ENCODE results near the gene GPR161.

The GPR161 gene

DNA sequence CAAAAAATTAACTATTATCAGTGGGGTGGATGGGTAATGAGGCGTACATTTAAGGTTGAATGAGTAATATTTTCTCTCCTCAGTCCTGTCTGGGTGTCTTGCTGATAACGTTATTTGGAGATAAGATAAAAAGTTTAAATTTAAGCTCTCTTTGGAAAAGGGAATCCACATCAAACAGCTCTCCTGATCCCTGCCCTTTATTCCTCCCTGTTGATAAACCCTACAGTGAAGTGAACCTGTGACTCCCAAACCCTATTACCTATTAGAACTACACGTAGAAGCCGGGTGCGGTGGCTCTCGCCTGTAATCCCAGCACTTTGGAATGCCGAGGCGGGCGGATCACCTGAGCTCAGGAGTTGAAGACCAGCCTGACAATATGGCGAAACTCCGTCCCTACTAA, 9.9 kb upstream of the GPR161 start:
- no peak for DNase-seq

DNA sequence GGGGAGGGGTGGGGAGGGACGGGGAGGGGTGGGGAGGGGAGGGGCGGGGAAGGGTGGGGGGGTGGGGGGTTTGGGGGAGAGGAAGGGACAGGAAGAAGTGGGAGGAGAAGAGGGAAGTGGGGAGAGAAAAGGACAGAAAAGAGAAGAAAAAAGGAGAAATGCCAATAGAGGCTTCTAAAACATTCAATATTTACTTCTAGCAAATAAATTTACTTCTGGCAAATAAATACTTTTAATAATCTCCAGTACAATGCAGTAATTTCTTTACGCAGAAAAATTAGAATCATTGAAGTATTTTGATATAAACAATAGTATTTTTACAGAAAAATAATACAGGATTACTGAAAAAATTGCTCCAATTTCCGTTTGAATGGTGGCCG, 9.4 kb upstream of the GPR161 start:
- DNase-seq = peak in 1 of 3 donors; percentile 28

- peak; percentile 90 to 96 (median 92) for DNase-seq
Measured at GRCh38 chr1:168145184-168146159, 8.7 kb upstream of the GPR161 start.

GRCh38 chr1:168141871-168142385, 5.2 kb upstream of the GPR161 start:
- DNase-seq = peak in 1 of 3 donors; percentile 17

GRCh38 chr1:168139070-168139469, 2.3 kb upstream of the GPR161 start:
- no peak for DNase-seq

- peak in 2 of 3 donors; percentile 20 to 49 for DNase-seq
Measured at GRCh38 chr1:168138134-168138533, 1.4 kb upstream of the GPR161 start.

DNA sequence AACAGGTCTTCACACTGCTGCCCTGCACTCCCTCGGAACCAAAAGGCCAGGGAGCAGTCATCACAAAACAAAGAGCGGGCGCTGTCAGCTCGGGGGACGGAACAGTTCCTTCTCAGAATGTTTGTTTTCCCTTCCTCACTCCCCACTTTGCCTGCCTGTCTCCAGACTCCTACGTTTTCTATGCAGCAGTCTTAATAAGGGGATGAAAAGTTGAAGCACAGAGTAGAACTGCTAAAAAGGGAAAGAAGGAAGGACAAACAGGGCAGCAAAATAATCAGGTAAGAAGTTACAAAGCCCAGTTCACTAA, 738 bp upstream of the GPR161 start:
- peak in 1 of 3 donors; percentile 11 for DNase-seq

DNA sequence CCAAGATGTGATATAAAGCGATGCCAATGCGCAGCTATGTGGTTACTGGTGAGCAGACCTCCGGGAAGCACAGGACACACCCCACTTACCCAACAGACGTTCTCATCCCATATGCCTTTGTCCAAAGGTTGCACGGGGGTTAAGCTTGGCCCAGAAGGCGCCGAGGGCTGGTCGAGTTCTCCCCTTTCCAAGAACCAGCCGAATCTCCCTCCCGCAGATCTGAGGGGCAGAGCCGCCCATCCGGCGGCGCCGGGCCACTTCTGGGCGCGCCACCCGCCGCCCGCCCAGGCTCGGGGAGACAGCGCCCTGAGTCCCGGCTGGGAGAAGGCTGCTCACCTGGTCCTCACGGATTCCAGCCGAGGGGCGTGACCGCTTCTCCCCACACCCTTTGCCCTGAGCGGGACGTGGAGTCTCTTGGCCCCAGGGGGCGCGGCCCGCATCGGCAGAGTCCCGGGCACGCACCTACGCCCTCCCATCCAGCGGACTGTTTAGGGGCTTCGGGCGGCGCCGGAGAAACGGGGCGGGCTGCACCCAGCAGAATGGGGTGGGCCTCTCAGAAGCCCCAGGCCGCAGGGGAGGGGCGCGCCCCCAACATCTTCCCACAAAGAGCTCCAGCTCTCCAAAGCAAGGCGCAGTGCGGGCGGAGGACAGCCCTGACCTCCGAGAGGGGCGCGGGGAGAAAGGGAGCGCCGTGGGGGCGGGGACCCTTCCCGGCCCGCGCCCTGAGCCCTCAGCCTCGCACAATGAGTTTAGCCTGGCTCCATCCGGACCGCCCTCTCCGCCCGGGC, 615 bp downstream of the GPR161 start:
- DNase-seq = peak in 2 of 3 donors; percentile 14 to 30

DNA sequence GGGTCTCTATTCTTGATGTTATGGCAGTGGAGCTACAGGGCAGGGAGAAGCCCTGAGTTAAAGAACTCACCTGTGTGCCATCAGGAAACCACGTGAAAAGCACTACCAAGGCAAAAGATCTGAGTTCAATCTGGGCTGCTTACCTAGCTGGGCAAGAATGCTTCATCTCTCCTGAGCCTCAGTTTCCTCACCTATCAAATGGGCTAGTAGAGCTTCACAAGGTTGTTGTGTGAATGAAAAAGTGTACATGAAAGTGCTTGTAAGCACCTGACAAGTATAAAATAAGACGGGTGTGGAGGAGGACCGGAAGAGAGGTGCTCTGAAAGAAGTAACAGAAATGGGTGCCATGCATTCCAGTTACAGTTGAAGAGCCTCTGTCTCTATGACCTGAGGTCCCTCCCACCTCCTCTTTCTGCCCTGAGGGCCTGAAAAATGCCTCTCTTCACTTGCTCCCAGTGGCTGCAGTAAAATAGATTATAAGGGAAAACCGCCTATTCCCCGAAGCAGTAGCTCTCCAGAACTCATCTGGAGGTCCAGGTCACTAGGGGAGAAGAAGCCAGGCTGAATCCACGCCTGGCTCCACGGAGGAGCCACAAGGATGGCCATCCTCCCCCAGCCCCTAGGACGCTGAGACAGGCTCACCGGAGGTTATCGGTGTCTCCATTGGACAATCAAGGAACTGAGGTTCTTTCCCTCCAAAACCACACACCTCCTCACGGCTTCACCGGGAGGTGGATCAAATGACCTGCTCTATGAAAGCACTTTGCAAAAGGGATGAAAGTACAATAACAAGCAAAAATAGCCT, 1.4 kb downstream of the GPR161 start:
- no peak for DNase-seq

- DNase-seq = no peak
Measured at GRCh38 chr1:168134642-168135041, 2.1 kb downstream of the GPR161 start.

DNA sequence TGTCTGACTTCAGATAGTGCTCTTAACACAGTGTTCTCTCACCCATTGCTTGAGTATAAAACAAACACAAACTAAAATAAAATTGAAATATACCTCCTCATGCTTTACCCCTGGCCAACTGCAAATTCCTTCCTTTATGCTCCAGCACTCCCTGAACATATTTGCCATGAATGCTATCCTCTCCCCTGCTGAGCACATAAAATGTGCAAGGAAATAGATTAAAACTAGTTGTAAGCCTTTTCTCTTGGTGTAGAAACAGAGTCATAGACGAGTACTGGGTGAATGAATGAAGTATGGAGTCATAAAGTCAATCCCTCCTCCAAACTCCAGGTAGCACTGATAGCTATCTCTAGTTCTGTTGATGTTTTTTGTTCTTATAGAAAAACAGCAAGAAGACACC, 2.6 kb downstream of the GPR161 start:
- no peak for DNase-seq

- DNase-seq = no peak
Measured at GRCh38 chr1:168129933-168130332, 6.8 kb downstream of the GPR161 start.

GRCh38 chr1:168127503-168127902, 9.2 kb downstream of the GPR161 start:
- no peak for DNase-seq

- DNase-seq = no peak
Measured at GRCh38 chr1:168125051-168125450, 11.7 kb downstream of the GPR161 start.

DNA sequence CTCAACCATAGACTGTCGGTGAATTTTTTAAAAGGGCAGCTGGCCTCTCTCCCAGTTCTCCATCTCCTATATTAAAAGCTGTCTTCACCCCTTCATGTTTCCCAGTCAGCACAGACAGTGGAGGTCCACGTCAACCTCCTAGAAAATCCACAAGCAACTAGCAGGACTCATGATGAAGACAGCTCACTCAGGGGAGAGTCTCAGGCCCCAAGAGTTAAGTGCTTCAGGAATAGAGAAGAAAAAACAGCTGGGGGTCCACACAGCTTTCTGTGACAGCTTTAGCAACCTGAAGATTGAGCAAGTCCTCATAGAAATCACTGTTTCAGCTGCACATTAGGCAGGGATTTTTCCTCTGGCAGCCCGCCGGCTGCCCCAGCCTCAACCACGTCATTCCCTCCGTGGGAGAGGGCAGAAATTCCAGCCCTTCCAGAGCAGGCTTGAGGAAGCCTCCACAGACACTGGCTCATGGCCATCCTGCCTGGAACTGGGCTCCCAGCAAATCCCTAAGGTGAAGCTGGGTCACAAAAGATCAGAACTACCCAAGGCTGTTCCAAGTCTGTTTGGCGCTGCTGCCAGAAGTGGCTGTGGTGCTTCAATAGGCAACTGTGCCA, 15.2 kb downstream of the GPR161 start:
- no peak for DNase-seq

DNA sequence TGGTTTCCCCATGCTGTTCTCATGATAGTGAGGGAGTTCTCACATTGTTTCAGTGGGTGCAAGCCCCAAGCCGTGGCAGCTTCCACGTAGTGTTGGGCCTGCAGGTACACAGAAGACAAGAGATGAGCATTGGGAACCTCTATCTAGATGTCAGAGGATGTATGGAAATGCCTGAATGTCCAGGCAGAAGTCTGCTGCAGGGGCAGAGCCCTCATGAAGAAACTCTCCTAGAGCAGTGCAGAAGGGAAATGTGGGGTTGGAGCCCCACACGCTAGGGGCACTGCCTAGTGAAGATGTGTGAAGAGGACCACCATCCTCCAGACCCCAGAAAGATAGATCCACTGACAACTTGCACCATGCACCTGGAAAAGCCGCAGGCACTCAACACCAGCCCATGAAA, 17.0 kb downstream of the GPR161 start:
- DNase-seq = no peak

DNA sequence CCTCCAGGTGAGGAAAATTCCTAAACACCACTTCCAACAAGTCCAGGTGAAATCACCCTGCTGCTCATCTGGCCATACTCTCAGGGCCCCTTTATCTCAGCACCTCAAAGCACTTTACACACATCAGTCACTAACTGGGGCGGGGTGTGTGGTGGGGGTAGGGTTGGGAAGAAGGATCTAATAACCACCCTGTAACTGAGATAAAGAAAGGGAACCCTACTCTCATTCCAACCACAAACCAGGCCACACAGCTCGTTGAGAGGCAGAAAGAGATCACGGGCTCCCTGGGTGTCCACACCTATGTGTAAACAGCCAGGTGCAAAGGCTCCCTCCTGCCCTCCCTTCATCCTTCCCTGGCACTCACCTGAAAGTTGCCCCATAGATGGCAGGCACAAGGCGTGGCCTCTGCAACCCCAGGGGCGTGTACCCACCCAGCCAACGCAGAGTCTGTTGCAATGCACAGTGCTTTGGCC, 20.4 kb downstream of the GPR161 start:
- DNase-seq = no peak

DNA sequence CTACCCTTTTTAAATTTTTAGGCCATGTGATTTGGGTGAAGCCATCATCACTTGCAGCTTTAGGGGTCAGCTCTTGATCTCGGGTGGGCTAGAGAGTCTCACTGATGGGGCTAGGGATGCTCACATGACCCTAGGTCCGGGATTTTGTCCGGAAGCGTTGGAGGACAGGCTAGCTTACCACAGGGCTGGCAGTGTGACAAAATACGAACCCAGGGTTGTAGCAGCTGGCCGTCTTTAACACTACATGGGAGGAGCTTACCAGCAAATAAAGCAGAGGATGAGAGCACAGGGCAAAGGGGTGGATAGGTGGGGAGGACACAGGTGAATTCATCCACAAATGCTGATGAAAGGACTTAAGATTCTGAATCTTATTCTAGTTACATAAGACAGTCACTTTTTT, 21.9 kb downstream of the GPR161 start:
- DNase-seq = no peak

DNA sequence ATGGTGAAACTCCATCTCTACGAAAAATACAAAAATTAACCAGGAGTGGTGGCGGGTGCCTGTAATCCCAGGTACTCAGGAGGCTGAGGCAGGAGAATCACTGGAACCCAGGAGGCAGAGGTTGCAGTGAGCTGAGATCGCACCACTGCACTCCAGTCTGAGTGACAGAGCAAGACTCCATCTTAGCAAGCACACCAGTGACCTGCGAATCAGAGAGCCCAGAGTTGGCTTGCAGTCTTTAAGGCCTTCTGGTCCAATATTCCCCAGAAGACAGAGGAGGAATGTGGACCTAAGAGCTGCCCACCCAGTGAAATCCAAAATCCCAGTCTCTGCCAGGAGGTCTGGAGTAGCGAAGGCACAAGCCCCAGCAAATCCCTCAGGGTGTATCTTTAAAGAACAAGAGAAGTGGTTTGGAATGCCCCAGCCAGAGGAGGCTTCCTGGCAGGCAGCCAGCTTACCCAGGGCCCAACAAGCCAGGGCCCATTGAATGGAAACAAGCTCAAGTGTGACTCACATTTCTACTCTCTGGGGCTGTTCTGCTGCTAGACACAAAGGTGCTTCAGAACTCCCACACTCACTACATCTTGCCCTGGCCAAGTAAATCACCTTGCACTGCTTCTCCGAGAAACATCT, 23.9 kb downstream of the GPR161 start:
- DNase-seq = peak; percentile 68 to 85 (median 75)

- DNase-seq = peak; percentile 52 to 86 (median 82)
Measured at GRCh38 chr1:168110896-168111545, 25.7 kb downstream of the GPR161 start.

DNA sequence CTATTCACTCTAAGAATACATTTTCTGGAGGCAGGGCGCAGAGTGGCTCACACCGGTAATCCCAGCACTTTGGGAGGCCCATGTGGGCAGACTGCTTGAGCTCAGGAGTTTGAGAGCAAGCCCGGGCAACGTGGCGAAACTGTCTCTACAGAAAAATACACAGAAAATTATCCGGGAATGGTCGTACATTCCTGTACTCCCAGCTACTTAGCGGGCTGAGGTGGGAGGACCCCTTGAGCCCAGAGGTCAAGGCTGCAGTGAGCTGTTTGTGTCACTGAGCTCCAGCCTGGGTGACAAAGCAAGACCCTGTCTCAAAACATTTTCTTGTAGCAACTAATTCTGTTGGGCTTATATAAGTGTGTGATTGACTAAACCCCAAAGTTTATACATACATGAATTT, 30.5 kb downstream of the GPR161 start:
- DNase-seq = no peak

Data from suppressor macrophage treated with lipopolysaccharide for 1 hour (primary cell).